PC-3 (cell line): ENCODE results near the gene DHX38. TPM values are rescaled to one million over a fixed set of nuclear protein-coding genes. Genes with fewer than 3 reads are reported as not detected.

ENCODE experiments used
- ATAC-seq: fragments of 200-7000 bp; cut with Tn5 transposase; 2 replicates; pipeline ENCODE4 v1.9.1; 2020; ENCODE audit warnings: mild to moderate bottlenecking, moderate library complexity
- BruUV-seq: library from RNA; stranded (reverse); fragments of 400-500 nt; replicated peaks from 2 replicates; lab custom pipeline; 2021; lab: Mats Ljungman, UMichigan
- CTCF ChIA-PET: fragments of 300-600 bp; sonication (Branson Sonifier 250); formaldehyde crosslinking; loops from one replicate; lab custom pipeline; 2022; ENCODE audit warnings: antibody characterized with exemption; lab: Charles Lee
- POLR2A ChIA-PET: fragments of 300-600 bp; sonication (Branson Sonifier 250); formaldehyde crosslinking; loops from one replicate; lab custom pipeline; 2022; ENCODE audit warnings: antibody characterized with exemption; ENCODE audit not compliant: unreplicated experiment; lab: Charles Lee
- DNase-seq: peaks from one replicate; pipeline ENCODE4 v3.0.0-alpha.2; 2015
- H2AFZ ChIP-seq: fragments of 300-600 bp; sonication (generic); 2 replicates; pipeline ENCODE4 v1.6.0; 2016; ENCODE audit warnings: antibody characterized with exemption, low read length
- H3F3A ChIP-seq: fragments of 300-600 bp; sonication (generic); one replicate; pipeline ENCODE4 v1.6.0; 2017; ENCODE audit warnings: antibody characterized with exemption, low read length, control low read depth, mild to moderate bottlenecking; ENCODE audit not compliant: unreplicated experiment
- H3K27ac ChIP-seq: fragments of 300-600 bp; sonication (generic); 2 replicates; pipeline ENCODE4 v1.5.1; 2016; ENCODE audit warnings: mild to moderate bottlenecking, low read length
- H3K27me3 ChIP-seq: fragments of 300-600 bp; sonication (generic); 2 replicates; pipeline ENCODE4 v1.6.1; 2016; ENCODE audit warnings: low read length, mixed read lengths
- H3K36me3 ChIP-seq: fragments of 300-600 bp; sonication (generic); 2 replicates; pipeline ENCODE4 v1.6.1; 2016; ENCODE audit warnings: low read depth, mixed run types, low read length, mixed read lengths
- H3K4me1 ChIP-seq: fragments of 300-600 bp; sonication (generic); 2 replicates; pipeline ENCODE4 v1.5.1; 2016; ENCODE audit warnings: low read length; ENCODE audit not compliant: insufficient read depth
- H3K4me2 ChIP-seq: fragments of 300-600 bp; sonication (generic); 2 replicates; pipeline ENCODE4 v1.6.0; 2016; ENCODE audit warnings: low read length
- H3K4me3 ChIP-seq: fragments of 300-600 bp; sonication (generic); 2 replicates; pipeline ENCODE4 v1.5.1; 2016; ENCODE audit warnings: mild to moderate bottlenecking, low read length, mixed read lengths
- H3K79me2 ChIP-seq: fragments of 300-600 bp; sonication (generic); 2 replicates; pipeline ENCODE4 v1.6.1; 2017; ENCODE audit warnings: low read length, mixed read lengths
- H3K9ac ChIP-seq: fragments of 300-600 bp; sonication (generic); 2 replicates; pipeline ENCODE4 v1.6.0; 2016; ENCODE audit warnings: mild to moderate bottlenecking, low read length
- H3K9me2 ChIP-seq: fragments of 300-600 bp; sonication (generic); replicated peaks from 2 replicates; pipeline ENCODE4 v1.6.1; 2016; ENCODE audit warnings: mixed run types, low read length, mixed read lengths
- H3K9me3 ChIP-seq: fragments of 300-600 bp; sonication (generic); 2 replicates; pipeline ENCODE4 v1.6.1; 2016; ENCODE audit warnings: low read length, mixed read lengths
- H4K20me1 ChIP-seq: fragments of 300-600 bp; sonication (generic); 2 replicates; pipeline ENCODE4 v1.6.1; 2016; ENCODE audit warnings: low read length, mixed read lengths
- CTCF ChIP-seq: fragments of 300-600 bp; sonication (generic); conservative IDR thresholded peaks from 2 replicates; pipeline ENCODE4 v1.5.1; 2017; ENCODE audit warnings: antibody characterized with exemption, low read depth, mild to moderate bottlenecking, low read length
- EZH2 ChIP-seq: fragments of 300-600 bp; sonication (generic); IDR thresholded peaks from one replicate; pipeline ENCODE4 v1.6.1; 2017; ENCODE audit warnings: antibody characterized with exemption, mild to moderate bottlenecking, low read length; ENCODE audit not compliant: unreplicated experiment
- EZH2phosphoT487 ChIP-seq: fragments of 300-600 bp; sonication (generic); IDR thresholded peaks from 2 replicates; pipeline ENCODE4 v1.6.1; 2018; ENCODE audit warnings: mild to moderate bottlenecking, antibody characterized with exemption, low read length, borderline replicate concordance
- intact Hi-C: fragments of 100-400 bp; cut with micrococcal nuclease; formaldehyde crosslinking; loops from 2 replicates; pipeline ENCODE4 v1.9.0; 2023
- total RNA-seq: library from RNA; depleted of rRNA; stranded (reverse); fragments of >200 nt; gene quantifications from 2 replicates; pipeline ENCODE4 v1.2.3, GENCODE V29; 2014

DHX38 gene
- total RNA-seq, 1 experiment from 2014 or later, result 61.2 TPM

GRCh38 chr16:72110662-72111615 lies 17.3 kb downstream of the DHX38 start:
- ChIA-PET CTCF (no interaction called here), POLR2A (no interaction called here)
- H3K4me2 ChIP-seq, result no peak overlapping the region
- no peaks in the 10 kb centered on the region for H3K27me3 ChIP-seq
- peaks cover 4% of the 10 kb centered on the region; the same call in 1 of the 2 replicates for H3K36me3 ChIP-seq
- no peak overlapping the region for H3K4me3 ChIP-seq
- DNase-seq, result no peak
- intact Hi-C loops, result no loop called here
- H3F3A ChIP-seq, result no peaks in the 10 kb centered on the region
- H3K79me2 ChIP-seq, result no peaks in the 10 kb centered on the region
- no peak overlapping the region for H2AFZ ChIP-seq
- no peak overlapping the region for H3K27ac ChIP-seq
- TF ChIP-seq EZH2phosphoT487 (no peak), CTCF (no peak), EZH2 (no peak)
- no peak for ATAC-seq
- no peak overlapping the region for H3K9ac ChIP-seq
- H3K4me1 ChIP-seq, result no peaks in the 10 kb centered on the region
- H4K20me1 ChIP-seq, result no peaks in the 10 kb centered on the region
- BruUV-seq, result no TSS peak
- H3K9me3 ChIP-seq, result no peaks in the 10 kb centered on the region
- no peaks in the 10 kb centered on the region for H3K9me2 ChIP-seq

GRCh38 chr16:72111657-72112451 lies 18.2 kb downstream of the DHX38 start:
- no peak overlapping the region for H3K9ac ChIP-seq
- no peaks in the 10 kb centered on the region for H3K79me2 ChIP-seq
- DNase-seq (no peak), ATAC-seq (no peak)
- no peak overlapping the region for H3K27ac ChIP-seq
- no peaks in the 10 kb centered on the region for H3F3A ChIP-seq
- POLR2A ChIA-PET, result no interaction called here
- intact Hi-C loops, result no loop called here
- no peak overlapping the region for H2AFZ ChIP-seq
- no peaks in the 10 kb centered on the region for H4K20me1 ChIP-seq
- no peaks in the 10 kb centered on the region for H3K27me3 ChIP-seq
- no peak overlapping the region for H3K4me3 ChIP-seq
- no TSS peak for BruUV-seq
- H3K9me2 ChIP-seq, result no peaks in the 10 kb centered on the region
- H3K36me3 ChIP-seq, result peaks cover 4% of the 10 kb centered on the region; the same call in 1 of the 2 replicates
- no peaks in the 10 kb centered on the region for H3K4me1 ChIP-seq
- CTCF ChIA-PET, result no interaction called here
- no peak overlapping the region for H3K4me2 ChIP-seq
- no peaks in the 10 kb centered on the region for H3K9me3 ChIP-seq
- TF ChIP-seq EZH2phosphoT487 (no peak), CTCF (no peak), EZH2 (no peak)
